ENCODE data around the gene SLC6A13.

DNA sequence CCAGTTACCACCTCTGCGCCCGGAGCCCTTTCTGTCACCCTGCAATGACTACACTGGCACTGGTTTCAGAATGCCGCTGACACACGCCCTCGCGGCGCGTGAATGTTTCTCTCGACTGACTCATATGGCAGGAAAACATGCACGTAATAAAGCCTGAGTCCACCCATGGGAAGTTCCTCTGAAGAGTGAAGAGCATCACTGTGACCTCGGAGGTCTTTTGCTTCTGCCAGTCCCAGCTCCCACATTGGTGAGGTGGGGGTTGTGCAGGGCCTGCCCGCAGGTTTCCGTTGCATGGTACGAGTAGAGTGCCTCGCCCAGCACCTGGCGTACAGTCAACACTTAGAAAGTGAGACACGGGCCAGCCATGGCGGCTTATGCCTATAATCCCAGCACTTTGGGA is 37.6 kb downstream of the SLC6A13 start:
- TF ChIP-seq, protein P1, sequence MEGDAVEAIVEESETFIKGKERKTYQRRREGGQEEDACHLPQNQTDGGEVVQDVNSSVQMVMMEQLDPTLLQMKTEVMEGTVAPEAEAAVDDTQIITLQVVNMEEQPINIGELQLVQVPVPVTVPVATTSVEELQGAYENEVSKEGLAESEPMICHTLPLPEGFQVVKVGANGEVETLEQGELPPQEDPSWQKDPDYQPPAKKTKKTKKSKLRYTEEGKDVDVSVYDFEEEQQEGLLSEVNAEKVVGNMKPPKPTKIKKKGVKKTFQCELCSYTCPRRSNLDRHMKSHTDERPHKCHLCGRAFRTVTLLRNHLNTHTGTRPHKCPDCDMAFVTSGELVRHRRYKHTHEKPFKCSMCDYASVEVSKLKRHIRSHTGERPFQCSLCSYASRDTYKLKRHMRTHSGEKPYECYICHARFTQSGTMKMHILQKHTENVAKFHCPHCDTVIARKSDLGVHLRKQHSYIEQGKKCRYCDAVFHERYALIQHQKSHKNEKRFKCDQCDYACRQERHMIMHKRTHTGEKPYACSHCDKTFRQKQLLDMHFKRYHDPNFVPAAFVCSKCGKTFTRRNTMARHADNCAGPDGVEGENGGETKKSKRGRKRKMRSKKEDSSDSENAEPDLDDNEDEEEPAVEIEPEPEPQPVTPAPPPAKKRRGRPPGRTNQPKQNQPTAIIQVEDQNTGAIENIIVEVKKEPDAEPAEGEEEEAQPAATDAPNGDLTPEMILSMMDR (IDR thresholded peaks at IDR 0.05; ENCODE audit: extremely low read depth in 1 of 2, insufficient read depth in 1 of 2, low read depth in 1 of 2, low read length in 2 of 2): no peak
- TF ChIP-seq MYC (IDR thresholded peaks at IDR 0.05; ENCODE audit: low read depth, low read length): no peak
- no peak for TF ChIP-seq POLR2A (IDR thresholded peaks at IDR 0.05; ENCODE audit: low read depth, low read length)
- TF ChIP-seq POLR2AphosphoS5 (IDR thresholded peaks at IDR 0.05; ENCODE audit: insufficient read depth, low read depth, low read length): no peak

Measured in endothelial cell of umbilical vein (primary cell).